ENCODE results near the gene B4GALNT4. TPM values are rescaled to one million over a fixed set of nuclear protein-coding genes. Genes with fewer than 3 reads are reported as not detected.

Gene B4GALNT4
- total and polyA plus RNA-seq, 2 of the 13 experiments (the other 11 are each of a cell fraction or from before 2014, with no cell fraction given), result 30.5 to 50.1 TPM

GRCh38 chr11:355581-356458 is 13.5 kb upstream of the B4GALNT4 start (continued):
- no peak for TF ChIP-seq ZBTB44 (CRISPR knock-in tag; IDR thresholded peaks at IDR 0.05)
- no peak for TF ChIP-seq STAT6 (CRISPR knock-in tag; IDR thresholded peaks at IDR 0.05; ENCODE audit: borderline replicate concordance)
- no peak for TF ChIP-seq MBNL3 (CRISPR knock-in tag; conservative IDR thresholded peaks at IDR 0.05)
- TF ChIP-seq HCFC1 (IDR thresholded peaks at IDR 0.05; ENCODE audit: low read depth, low read length), result no peak
- TF ChIP-seq SP140L (CRISPR knock-in tag; IDR thresholded peaks at IDR 0.05; ENCODE audit: borderline replicate concordance), result no peak
- no peak for TF ChIP-seq ZNF160 (CRISPR knock-in tag; IDR thresholded peaks at IDR 0.05)
- no peak; the same call in 1 of the 2 replicates for TF ChIP-seq ZNF607 (CRISPR knock-in tag; IDR thresholded peaks at IDR 0.05; ENCODE audit: borderline replicate concordance)
- no peak for TF ChIP-seq ZNF563 (CRISPR knock-in tag; IDR thresholded peaks at IDR 0.05)
- TF ChIP-seq ZMYM4 (CRISPR knock-in tag; IDR thresholded peaks at IDR 0.05), result peak; percentile 65; the same call in 1 of the 2 replicates
- peak; percentile 28; the same call in 1 of the 2 replicates for TF ChIP-seq NR2C2 (CRISPR knock-in tag; IDR thresholded peaks at IDR 0.05; ENCODE audit: borderline replicate concordance)
- no peak for TF ChIP-seq ZNF703 (CRISPR knock-in tag; IDR thresholded peaks at IDR 0.05; ENCODE audit: borderline replicate concordance)
- peak; percentile 87 for TF ChIP-seq ZNF547 (CRISPR knock-in tag; IDR thresholded peaks at IDR 0.05)
- peak; percentile 70; the same call in 1 of the 2 replicates for TF ChIP-seq MED13 (CRISPR knock-in tag; IDR thresholded peaks at IDR 0.05)
- no peak for TF ChIP-seq TRAFD1 (CRISPR knock-in tag; IDR thresholded peaks at IDR 0.05; ENCODE audit: borderline replicate concordance)
- TF ChIP-seq KDM5B (CRISPR knock-in tag; IDR thresholded peaks at IDR 0.05; ENCODE audit: borderline replicate concordance), result no peak
- TF ChIP-seq PCBP1 (IDR thresholded peaks at IDR 0.05; ENCODE audit: borderline replicate concordance, low read depth, low read length), result no peak
- TF ChIP-seq KMT2A (CRISPR knock-in tag; IDR thresholded peaks at IDR 0.05), result no peak
- peak; percentile 74 for TF ChIP-seq GATAD2A (CRISPR knock-in tag; IDR thresholded peaks at IDR 0.05)
- no peak for TF ChIP-seq ZZZ3 (CRISPR knock-in tag; IDR thresholded peaks at IDR 0.05; ENCODE audit: borderline replicate concordance)
- TF ChIP-seq ZNF317 (CRISPR knock-in tag; IDR thresholded peaks at IDR 0.05), result no peak
- TF ChIP-seq CENPBD1 (CRISPR knock-in tag; IDR thresholded peaks at IDR 0.05; ENCODE audit: borderline replicate concordance, low read depth), result no peak
- TF ChIP-seq ZNF451 (CRISPR knock-in tag; IDR thresholded peaks at IDR 0.05), result 0 out of 2 replicates have a peak, but pooled peaks have one; percentile 38
- no peak for TF ChIP-seq ZSCAN25 (CRISPR knock-in tag; IDR thresholded peaks at IDR 0.05)
